Endothelial cell of umbilical vein (primary cell): ENCODE data around the gene SCGB1C1. TPM values are rescaled to one million over a fixed set of nuclear protein-coding genes. Genes with fewer than 3 reads are reported as not detected.

Experiments used
- BruUV-seq: library from RNA; stranded (reverse); fragments of 400-500 nt; replicated peaks from 2 replicates; lab custom pipeline; 2021; lab: Mats Ljungman, UMichigan
- CTCF ChIA-PET: fragments of 300-600, 350-600 bp; sonication (Branson Sonifier 250); formaldehyde crosslinking; loops from one replicate; lab custom pipeline; 2021; ENCODE audit warnings: antibody characterized with exemption, inconsistent platforms; lab: Charles Lee
- POLR2A ChIA-PET: fragments of 300-600, 350-600 bp; sonication (Branson Sonifier 250); formaldehyde crosslinking; loops from one replicate; lab custom pipeline; 2021; ENCODE audit warnings: antibody characterized with exemption, inconsistent platforms; lab: Charles Lee
- DNase-seq: peaks from one replicate; pipeline ENCODE4 v3.0.0-alpha.2; 2011; ENCODE audit warnings: low read depth, low spot score
- FAIRE-seq: peaks from 2 replicates; lab custom pipeline; 2011; peaks lifted over from hg19 to GRCh38; lab: Jason Lieb, UNC
- H2AFZ ChIP-seq: 2 replicates; pipeline ENCODE4 v1.6.0; 2012; ENCODE audit warnings: low read depth, low read length, control low read depth, inconsistent platforms
- H3K27ac ChIP-seq: 2 replicates; pipeline ENCODE4 v1.5.1; 2011; ENCODE audit warnings: low read depth, mild to moderate bottlenecking, control low read depth, low read length, moderate library complexity; ENCODE audit not compliant: insufficient read depth
- H3K27me3 ChIP-seq, 2 experiments: 2 replicates each; pipeline versions ENCODE4 v1.6.0 to v1.6.1; 2011; ENCODE audit warnings: low read length in 2 of 2, mixed read lengths in 1 of 2; ENCODE audit not compliant: control insufficient read depth in 2 of 2, insufficient read depth in 2 of 2
- H3K36me3 ChIP-seq, 2 experiments: 2 replicates in 1 of 2; 3 replicates in 1 of 2; pipeline ENCODE4 v1.5.1; 2011; ENCODE audit warnings: low read length in 2 of 2, mild to moderate bottlenecking in 1 of 2, moderate library complexity in 1 of 2; ENCODE audit not compliant: control insufficient read depth in 2 of 2, insufficient read depth in 2 of 2; ENCODE audit errors: extremely low read depth in 1 of 2
- H3K4me1 ChIP-seq: 3 replicates; pipeline ENCODE4 v1.5.1; 2011; ENCODE audit warnings: mild to moderate bottlenecking, low read length; ENCODE audit not compliant: control insufficient read depth, insufficient read depth; ENCODE audit errors: extremely low read depth
- H3K4me2 ChIP-seq: 2 replicates; pipeline ENCODE4 v1.6.1; 2011; ENCODE audit warnings: low read length, control low read depth, mixed read lengths; ENCODE audit not compliant: insufficient read depth
- H3K4me3 ChIP-seq, 3 experiments: fragments of 200-600 bp in 1 of 3; sonication (generic), shearing (Covaris generic) in 1 of 3; replicated peaks in 1 of 3; 2 replicates each; pipeline ENCODE4 v1.5.1; 2011 to 2016; ENCODE audit warnings: control low read depth in 3 of 3, low read length in 3 of 3, mild to moderate bottlenecking in 2 of 3, inconsistent platforms in 1 of 3, low read depth in 1 of 3, moderate library complexity in 1 of 3; ENCODE audit not compliant: insufficient read depth in 1 of 3
- H3K79me2 ChIP-seq: 2 replicates; pipeline ENCODE4 v1.6.0; 2012; ENCODE audit warnings: low read length, inconsistent platforms; ENCODE audit not compliant: control insufficient read depth, insufficient read depth
- H3K9ac ChIP-seq: replicated peaks from 2 replicates; pipeline ENCODE3; 2011; ENCODE audit warnings: low read length, control low read depth; ENCODE audit not compliant: insufficient read depth; ENCODE audit errors: extremely low read depth
- H3K9me1 ChIP-seq: replicated peaks from 3 replicates; pipeline ENCODE4 v1.6.0; 2011; ENCODE audit warnings: mild to moderate bottlenecking, low read length; ENCODE audit not compliant: control insufficient read depth, insufficient read depth; ENCODE audit errors: extremely low read depth
- H3K9me3 ChIP-seq: replicated peaks from 2 replicates; pipeline ENCODE4 v1.5.1; 2012; ENCODE audit warnings: low read length, inconsistent platforms; ENCODE audit not compliant: control insufficient read depth, insufficient read depth
- H4K20me1 ChIP-seq: replicated peaks from 2 replicates; pipeline ENCODE3; 2011; ENCODE audit warnings: mild to moderate bottlenecking, low read length; ENCODE audit not compliant: control insufficient read depth, insufficient read depth; ENCODE audit errors: extremely low read depth
- CTCF ChIP-seq, 2 donors: IDR thresholded peaks; 1 replicate in 1 of 2; 2 replicates in 1 of 2; pipeline ENCODE4 v1.5.1; 2011; ENCODE audit warnings: low read length in 2 of 2, mild to moderate bottlenecking in 2 of 2, moderate library complexity in 2 of 2, control low read depth in 1 of 2, inconsistent platforms in 1 of 2, low read depth in 1 of 2; ENCODE audit not compliant: insufficient read depth in 1 of 2; ENCODE audit errors: extremely low read depth in 1 of 2
- EZH2 ChIP-seq: IDR thresholded peaks from 2 replicates; pipeline ENCODE4 v1.6.1; 2012; ENCODE audit warnings: borderline replicate concordance, low read depth, mild to moderate bottlenecking, moderate library complexity, low read length, inconsistent platforms; ENCODE audit not compliant: severe bottlenecking
- GATA2 ChIP-seq: IDR thresholded peaks from 2 replicates; pipeline ENCODE4 v1.7.0; 2011; ENCODE audit warnings: low read depth, mild to moderate bottlenecking, moderate library complexity, mixed read lengths, low read length; ENCODE audit not compliant: insufficient read length, insufficient read depth
- JUN ChIP-seq: IDR thresholded peaks from 2 replicates; pipeline ENCODE4 v1.6.1; 2011; ENCODE audit warnings: borderline replicate concordance, low read depth; ENCODE audit not compliant: insufficient read length, insufficient read depth
- MAX ChIP-seq: IDR thresholded peaks from 2 replicates; pipeline ENCODE4 v1.6.1; 2011; ENCODE audit not compliant: insufficient read depth, insufficient read length
- MYC ChIP-seq: IDR thresholded peaks from one replicate; pipeline ENCODE4 v1.6.1; 2011; ENCODE audit warnings: mild to moderate bottlenecking, low read depth, low read length
- POLR2A ChIP-seq: IDR thresholded peaks from 2 replicates; pipeline ENCODE4 v1.6.1; 2012; ENCODE audit warnings: low read depth, mild to moderate bottlenecking, control low read depth, low read length
- POLR2AphosphoS5 ChIP-seq: IDR thresholded peaks from 2 replicates; pipeline ENCODE4 v1.6.1; 2012; ENCODE audit warnings: low read depth, mild to moderate bottlenecking, control low read depth, low read length, moderate library complexity; ENCODE audit not compliant: insufficient read depth
- dilution Hi-C: fragments of 300-500 bp; cut with MboI; formaldehyde crosslinking; loops from one replicate; pipeline ENCODE4 v1.15.0; 2019; ENCODE audit warnings: low sequenced_read_pairs; ENCODE audit not compliant: extremely low pct_ligation_motif_present
- intact Hi-C: fragments of 100-400 bp; cut with micrococcal nuclease; formaldehyde crosslinking; loops from one replicate; pipeline ENCODE4 v1.10.0; 2022
- polyA plus RNA-seq, 4 experiments: library from polyadenylated mRNA; depleted of rRNA in 3 of 4; stranded (reverse) in 3 of 4; unstranded in 1 of 4; fragments of >200 nt; gene quantifications; 2 replicates each; pipeline versions ENCODE4 v1.2.1 to v1.2.3, GENCODE V29; 2011 to 2012; ENCODE audit warnings: missing spikeins in 1 of 4
- total RNA-seq: library from RNA; stranded (reverse); gene quantifications from 2 replicates; pipeline ENCODE4 v1.2.3, GENCODE V29; 2021

Gene SCGB1C1
- total and polyA plus RNA-seq, 2 donors (not counting 3 experiments of a cell fraction or from before 2014, with no cell fraction given) = not detected

GRCh38 chr11:203945-204586, 11.2 kb downstream of the SCGB1C1 start:
- no peak for DNase-seq
- dilution Hi-C loops (no loop called here), intact Hi-C loops (no loop called here)
- BruUV-seq = no TSS peak
- no peak overlapping the region for H2AFZ ChIP-seq
- H3K36me3 ChIP-seq = peaks cover 0 to 18% of the 10 kb centered on the region in 2 experiments
- no peak overlapping the region for H3K4me3 ChIP-seq
- peaks cover 7% of the 10 kb centered on the region for H3K4me1 ChIP-seq
- no peaks in the 10 kb centered on the region for H4K20me1 ChIP-seq
- no peaks in the 10 kb centered on the region for H3K9me3 ChIP-seq
- no peak overlapping the region for H3K4me2 ChIP-seq
- no peak for TF ChIP-seq MYC
- TF ChIP-seq MAX = no peak
- TF ChIP-seq EZH2 = no peak
- TF ChIP-seq CTCF (IDR thresholded peaks at IDR 0.05; ENCODE audit: extremely low read depth in 1 of 2, insufficient read depth in 1 of 2, low read depth in 1 of 2, low read length in 2 of 2) = no peak
- no peak for TF ChIP-seq GATA2
- TF ChIP-seq POLR2A = no peak
- TF ChIP-seq POLR2AphosphoS5 = no peak
- TF ChIP-seq JUN = no peak
- H3K9me1 ChIP-seq = no peaks in the 10 kb centered on the region
- no peak overlapping the region for H3K9ac ChIP-seq
- ChIA-PET POLR2A (no interaction called here), CTCF (interaction anchor here (0.6 kb wide), 1 partner anchor 10 kb away, joined by 3 read pairs; no protein-coding TSS in a partner anchor)
- H3K27me3 ChIP-seq = no peaks in the 10 kb centered on the region
- no peak for FAIRE-seq
- H3K79me2 ChIP-seq = peaks cover 24% of the 10 kb centered on the region
- H3K27ac ChIP-seq = no peak overlapping the region
